GM18498 (cell line): ENCODE data around the gene SLC6A7.

Experiments used
- ATAC-seq: cut with Tn5 transposase; IDR thresholded peaks from one replicate; pipeline ENCODE4 v1.9.1; 2021; ENCODE audit warnings: mild to moderate bottlenecking, moderate library complexity; ENCODE audit not compliant: unreplicated experiment

The SLC6A7 gene

DNA sequence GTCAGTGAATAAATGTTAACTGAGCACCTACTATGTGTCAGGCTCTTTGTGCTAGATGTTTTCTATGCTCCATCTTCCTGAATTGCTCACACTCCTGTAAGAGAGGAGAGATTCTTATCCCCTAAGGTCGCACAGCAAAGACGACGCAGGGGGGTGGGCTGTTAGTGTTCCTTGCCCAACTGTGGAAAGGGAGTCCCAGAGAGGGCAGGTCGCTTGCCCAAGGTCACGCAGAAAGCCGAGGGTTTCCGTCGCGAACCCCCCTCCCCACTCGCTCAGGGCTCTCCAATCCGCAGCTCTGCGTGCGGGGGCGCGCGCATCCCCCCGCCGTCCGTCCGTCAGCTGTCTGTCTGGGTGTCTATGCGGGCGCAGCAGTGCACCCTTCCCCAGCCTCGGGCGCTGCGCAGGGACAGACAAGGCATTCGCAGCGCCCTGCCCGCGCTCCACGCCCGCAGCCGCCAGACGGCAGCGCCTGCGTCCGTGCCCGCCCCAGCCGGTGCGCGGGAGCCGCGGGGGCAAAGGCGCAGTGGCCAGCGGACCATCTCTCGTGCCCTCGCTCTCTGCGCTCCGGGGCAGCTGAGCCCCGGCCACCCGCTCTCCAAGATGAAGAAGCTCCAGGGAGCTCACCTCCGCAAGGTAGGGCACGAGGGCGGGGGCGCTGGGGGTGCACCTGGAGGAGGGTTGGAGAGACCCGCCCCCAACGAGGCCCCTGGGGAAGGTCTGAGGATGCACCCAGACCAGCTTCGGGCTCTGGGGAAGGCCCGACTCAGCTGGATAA lies at the start of gene SLC6A7:
SLC6A7 (plus strand) TSS at position 335 of the 775 bp plus-strand sequence; CDS start at position 601, 266 bp downstream.
- no peak for ATAC-seq

DNA sequence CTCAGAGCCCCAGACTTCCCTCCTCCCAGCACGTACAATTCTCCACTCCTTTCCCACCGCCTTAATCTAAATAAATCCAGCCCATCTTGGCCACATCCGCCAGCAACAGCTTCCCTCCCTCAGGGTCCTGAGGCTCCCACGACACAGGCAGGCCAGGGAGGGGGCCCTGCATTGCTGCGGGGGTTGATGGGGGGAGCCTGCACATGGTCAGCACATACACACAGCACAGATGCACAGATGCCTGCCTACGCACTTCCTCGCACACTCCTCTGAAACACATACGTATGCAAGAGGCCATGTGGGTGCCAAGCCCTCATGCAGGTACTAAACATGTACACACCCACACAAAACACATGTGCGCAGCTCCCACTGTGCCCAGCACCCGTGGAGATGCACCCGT lies 49.0 kb upstream of the SLC6A7 start:
- no peak for ATAC-seq

DNA sequence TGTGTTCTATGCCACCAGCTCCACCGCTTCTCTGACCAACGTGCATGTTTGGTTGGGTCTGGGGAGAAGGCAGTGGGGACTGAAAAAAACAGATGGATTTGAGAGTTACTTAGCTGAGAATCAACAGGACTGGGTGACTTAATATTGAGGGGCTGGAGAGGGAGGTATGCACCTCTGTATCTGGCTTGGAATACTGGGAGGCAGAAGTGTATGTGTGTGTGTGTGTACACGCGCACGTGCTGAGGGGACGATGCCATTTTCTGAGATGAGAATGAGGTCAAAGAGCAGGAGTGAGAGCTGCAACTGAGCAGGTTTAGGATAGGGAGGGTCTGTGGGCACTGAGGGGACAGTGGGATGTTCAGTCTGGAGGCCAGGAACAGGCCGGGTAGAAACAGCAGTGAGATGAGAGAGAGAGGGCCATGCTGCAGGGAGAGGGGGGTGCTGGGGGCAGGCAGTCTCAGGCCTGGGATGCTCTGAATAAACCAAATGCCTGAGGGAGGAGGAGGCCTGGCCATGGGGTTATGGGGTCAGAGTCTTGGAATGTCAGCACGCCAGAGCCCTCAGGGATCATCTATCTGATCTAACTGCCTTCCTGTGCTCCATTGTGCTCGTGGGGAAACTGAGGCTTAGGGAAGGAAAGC lies 48.2 kb upstream of the SLC6A7 start:
- ATAC-seq: no peak

DNA sequence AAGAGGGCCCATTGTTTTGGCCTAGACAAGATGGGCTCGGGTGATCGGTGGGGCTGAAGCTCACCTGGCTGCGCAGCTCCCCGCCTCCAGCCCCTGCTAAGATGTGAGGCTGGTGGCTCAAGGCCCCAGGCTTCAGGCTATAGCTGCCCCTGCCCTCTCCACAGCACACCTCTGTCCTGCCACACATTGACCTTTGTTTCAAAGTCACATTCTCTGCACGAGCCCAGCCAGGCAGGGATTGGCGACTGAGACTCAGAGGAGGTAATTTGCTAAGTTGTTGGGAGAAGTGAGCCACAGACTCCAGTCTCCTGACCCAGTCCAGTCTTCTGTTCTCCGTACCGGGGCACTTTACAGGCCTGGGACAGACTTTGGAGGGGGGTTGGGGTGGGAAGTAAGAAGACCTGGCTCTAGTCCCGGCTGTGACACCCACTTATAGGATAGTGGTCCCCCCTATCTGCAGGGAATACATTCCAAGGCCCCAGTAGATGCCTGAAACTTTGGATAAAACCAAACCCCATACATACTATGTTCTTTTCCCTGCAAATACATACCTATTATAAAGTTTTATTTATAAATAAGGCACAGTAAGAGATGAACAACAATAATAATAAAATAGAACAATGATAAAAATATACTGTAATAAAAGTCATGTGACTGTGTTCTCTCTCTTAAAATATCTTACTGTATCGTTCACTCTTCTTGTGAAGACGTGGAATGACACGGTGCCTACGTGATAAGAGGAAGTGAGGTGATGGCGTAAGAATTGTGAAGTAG lies 47.5 kb upstream of the SLC6A7 start:
- no peak for ATAC-seq

DNA sequence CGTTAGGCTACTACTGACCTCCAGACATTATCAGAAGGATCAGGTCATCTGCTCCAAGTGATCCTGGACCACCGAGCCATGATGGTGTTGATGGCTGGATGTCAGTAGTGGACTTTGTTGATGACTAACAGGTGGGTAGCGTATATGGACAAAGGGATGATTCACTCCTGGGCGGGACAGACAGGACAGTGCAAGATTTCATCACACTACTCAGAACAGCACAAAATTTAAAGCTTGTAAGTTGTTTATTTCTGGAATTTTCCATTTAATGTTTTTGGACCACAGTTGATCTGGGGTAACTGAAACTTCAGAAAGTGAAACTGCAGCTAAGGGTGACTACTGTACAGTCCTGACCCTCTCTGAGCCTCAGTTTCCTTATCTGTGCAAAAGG lies 46.9 kb upstream of the SLC6A7 start:
- no peak for ATAC-seq

DNA sequence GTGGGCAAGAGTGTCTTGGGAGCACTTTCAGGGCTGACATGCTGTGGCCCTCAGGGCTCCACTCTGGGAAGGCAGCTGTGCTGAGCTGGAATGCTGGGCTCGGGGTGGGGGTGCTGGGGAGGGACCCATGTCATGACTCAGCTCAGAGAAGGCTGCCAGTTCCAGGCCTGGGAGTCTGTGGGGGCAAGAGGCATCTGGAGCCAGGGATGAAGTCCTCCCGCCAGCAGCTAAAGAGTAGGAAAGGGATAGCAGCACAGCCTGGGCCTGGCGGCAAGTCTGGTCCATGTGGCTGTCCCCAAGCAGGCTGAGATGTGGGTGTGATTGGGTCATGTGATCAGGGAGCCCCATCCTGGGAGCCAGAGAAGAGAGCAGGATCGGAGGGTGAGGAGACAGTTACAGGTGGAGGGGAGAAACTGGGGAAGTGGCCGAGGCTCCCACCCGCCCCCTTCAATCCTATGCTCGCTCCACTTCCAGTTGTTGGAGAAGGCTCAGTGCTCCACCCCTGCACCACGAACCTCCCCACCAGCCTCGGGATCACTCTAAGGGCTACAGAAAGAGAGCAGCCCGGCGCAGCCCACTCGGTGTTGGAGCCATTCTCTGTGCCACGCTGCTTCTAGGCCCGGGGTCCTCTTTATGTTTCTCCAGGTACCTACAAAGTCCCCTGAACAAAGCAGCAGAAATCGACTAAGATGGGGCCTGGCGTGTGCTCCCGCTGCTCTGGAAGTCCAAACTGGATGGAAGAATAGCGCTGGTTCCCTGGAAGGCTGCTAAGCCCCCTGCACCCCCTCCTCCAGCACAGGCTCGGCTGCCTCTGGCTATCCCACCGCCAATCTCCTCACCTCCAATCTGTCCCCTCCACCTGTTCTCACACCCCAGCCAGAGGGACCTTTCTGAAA lies 46.3 kb upstream of the SLC6A7 start:
- ATAC-seq: no peak

DNA sequence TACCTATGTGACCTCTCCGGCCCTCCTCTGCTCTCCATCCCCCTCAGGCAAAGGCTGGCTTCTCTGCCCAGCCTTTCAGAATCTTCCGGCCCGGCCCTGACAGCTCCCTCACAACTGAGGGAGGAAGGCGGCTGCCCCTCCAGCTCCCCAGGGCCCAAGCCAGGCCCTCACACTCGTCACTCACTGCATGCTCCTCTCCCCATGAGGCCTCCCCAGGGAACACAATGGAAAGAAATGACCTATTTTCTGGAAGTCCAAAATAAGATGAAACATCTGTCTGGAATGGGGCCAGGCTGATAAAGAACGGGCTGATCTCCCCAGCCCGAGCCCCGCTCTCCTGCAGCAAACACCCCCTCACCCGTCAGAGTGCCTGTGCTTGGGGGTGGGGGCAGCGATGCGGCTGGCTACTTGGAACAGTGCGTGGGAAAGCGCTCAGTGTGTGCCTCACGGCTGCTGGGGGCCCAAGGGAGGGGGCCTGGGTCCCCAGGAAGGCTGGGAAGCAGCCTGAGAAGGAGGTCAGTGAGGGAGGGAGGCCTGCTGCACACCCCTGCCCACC lies 45.5 kb upstream of the SLC6A7 start:
- ATAC-seq: no peak

DNA sequence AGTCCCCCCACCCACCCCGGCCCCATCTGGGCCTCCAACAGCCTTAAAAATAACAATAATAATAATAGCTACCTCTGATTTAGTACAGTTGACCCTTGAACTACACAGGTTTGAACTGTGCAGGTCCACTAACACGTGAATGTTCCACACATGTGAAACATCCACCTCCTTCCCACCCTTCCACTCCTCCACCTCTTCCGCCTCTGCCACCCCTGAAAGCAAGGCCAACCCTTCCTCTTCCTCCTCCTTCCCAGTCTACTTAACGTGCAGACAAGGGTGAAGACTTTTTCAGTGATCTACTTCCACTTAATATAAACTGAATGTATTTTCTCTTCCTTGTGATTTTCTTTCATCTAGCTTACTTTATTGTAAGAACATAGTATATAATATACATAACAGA lies 45.0 kb upstream of the SLC6A7 start:
- no peak for ATAC-seq

DNA sequence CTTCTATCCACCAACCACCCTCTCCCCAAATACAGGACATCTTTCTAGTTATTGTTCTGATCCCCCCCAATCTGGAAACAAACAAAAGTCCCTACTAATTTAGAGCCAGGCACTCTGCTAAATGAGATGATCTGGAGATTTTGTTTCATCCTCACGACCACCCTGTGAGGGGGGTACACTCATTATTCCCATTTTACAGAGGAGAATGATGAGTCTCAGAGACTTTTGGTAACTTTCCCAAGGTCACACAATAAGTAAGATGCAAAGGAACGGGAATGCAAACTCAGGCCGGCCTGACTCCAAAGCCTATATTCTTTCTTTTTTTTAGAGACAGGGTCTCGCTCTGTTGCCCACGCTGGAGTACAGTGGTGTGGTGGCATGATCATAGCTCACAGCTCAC lies 43.6 kb upstream of the SLC6A7 start:
- ATAC-seq: no peak

DNA sequence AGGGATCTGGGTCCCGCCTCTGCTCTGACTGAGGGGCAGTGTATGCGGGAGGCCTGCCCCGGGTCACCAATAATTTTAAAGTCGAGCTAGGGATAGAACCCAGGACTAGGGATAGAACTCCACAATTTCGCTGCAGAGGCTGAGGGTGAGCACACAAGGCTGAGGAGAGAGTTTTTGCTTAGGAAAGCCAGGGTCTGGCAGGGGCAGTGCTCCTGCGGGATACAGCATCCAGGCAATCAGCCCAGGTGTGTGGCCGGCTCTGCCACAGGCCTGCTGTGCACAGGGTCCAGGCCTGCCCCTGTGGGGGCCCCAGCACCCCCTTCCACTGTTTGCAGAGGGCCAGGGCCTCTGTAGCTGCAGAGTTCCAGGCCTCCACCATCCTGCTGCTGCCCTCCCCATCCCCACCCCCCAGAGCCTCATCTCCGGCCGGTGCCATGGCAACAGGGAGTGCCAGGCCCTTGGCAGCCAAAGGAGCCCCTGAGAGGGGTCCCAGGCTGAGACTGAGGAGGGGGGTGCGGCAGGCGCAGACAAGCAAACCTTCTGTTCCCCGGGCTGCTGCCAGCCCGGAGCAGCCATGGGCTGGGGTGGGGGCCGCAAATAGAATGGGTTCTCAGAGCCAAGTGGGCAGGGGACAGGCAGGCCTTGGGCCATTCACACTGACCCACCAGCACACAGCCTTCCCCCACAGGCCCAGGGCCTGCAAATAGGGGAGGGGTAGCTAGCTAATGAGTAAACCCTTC lies 42.8 kb upstream of the SLC6A7 start:
- ATAC-seq: no peak

DNA sequence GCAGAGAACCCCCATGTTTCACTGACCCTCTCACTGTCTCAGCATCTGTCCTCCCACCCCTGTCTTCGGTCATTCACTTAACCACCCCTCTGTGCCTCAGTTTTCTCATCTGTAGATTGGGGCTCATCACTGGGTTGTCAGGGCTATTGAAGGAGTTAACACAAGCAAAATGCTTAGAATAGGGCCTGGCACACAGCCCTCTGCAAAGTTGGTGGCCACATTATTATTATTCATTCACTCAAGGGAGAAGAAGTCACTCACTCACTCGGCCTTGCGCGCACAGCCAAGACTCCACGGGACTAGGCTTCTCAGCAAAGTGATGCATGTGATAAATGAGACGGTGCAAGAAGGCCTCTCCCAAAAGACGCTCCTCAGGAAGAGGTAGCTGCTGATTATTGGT lies 42.2 kb upstream of the SLC6A7 start:
- no peak for ATAC-seq

DNA sequence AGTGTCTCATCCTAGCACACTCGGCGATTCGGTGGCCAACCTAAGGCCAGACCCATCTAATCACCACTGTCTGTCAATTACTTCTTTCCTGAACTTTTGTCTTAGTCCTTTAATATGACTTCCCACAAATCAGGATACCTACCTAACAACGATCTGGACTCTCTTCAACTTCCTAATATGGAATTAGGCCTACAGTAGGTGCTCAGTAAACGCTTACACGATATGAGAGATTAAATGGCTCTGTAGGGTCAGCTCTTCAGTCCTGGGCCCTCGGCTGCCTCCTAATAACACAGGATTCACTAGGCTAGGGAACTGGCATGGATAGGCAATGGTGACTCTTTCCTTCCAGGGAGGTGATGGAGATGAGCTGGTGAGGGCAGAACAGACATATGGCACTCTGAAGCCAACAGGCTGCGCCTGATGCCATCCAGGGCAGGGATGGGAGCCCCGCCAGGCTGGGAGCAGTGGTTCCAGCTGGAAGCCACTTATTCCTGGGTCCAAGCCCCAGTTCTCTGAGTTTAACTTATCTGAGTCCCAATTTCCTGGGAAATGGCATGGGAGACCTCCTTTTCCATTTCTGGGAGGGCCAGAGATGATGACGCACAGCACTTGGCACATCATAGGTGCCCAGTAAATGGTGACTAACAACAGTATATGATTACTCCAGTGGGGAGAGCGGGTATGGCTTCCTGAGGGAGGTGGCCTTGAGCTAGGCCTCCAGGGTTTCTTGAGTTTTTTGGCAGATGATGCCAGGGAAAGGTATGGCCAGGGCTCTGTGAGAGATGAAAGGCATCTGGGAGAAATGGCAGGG lies 41.5 kb upstream of the SLC6A7 start:
- ATAC-seq: no peak

DNA sequence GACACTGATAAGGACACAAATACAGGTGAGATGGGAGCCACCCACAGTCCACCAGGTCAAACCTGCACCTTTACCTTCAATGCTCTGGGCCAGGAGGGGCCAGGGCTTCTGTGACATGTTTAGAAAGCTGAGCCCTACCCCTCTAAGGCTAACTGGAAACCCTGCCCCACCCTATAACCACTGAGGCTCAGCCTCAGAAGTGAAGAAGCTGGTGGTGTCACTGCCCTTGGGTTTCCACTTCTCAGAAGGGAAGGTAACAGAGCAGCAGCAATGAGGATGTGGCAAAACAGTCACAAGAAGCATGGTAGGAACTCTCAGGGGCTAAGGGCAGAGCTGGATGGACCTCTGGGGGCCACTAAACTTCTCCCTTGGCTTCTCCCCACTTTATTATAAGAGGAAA lies 40.2 kb upstream of the SLC6A7 start:
- no peak for ATAC-seq

DNA sequence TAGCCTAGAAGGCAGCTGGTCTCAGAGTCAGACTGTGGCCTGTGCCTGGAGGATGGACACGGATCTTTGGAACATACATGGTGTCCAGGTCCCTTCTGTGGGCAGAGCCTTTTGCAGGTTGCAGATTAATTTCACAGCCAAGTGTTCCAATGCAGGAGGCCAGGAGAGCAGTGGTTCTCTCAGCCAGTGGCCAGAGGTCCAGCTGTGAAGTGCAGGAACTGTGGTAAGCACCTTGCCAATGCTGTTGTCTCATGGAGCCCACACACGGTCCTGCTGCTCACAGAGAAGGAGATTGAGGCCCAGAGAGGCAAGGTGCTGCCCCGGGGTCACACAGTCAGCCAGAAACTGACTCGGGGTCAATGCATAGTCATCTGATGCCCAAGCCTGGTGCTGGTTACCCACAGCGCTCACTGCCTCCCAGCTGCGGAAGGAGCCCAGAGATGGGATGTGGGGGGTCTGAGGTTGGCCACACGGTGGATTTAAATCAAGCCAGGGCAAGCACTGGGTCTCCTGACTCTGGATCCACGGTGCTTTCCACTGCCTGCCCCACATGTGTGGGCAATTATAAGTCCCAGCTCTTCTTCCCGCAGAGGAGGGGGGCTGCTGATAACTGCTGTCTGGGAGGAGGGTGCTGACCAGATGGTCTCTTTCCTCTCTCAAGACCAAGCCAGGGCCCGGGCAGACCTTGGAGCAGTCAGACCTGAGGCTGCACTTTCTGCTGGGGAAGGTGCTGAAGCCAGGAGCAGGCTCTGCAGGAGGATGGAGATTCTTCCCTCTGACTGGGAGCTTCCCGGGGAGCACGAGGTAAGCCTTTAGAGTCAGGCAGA lies 37.0 kb upstream of the SLC6A7 start:
- no peak for ATAC-seq

DNA sequence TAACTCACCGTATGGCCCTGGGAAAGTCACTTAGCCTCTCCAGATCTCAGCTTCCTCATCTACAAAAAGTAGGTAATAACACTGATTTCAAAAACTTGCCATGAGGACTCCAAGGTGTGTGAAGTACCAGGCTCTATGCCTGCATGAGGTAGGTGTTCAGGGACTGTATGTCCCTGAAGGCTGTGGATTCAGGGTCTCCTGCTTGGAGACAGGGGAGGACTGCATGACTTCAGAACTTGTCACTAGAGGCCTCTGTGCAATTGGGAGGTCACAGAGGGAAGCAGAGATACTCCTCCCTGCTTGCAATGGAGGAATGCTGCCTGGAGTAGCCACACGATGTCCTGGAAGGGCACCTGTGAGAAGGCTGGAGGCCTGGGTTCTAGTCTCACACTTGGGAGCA lies 36.4 kb upstream of the SLC6A7 start:
- ATAC-seq: no peak

DNA sequence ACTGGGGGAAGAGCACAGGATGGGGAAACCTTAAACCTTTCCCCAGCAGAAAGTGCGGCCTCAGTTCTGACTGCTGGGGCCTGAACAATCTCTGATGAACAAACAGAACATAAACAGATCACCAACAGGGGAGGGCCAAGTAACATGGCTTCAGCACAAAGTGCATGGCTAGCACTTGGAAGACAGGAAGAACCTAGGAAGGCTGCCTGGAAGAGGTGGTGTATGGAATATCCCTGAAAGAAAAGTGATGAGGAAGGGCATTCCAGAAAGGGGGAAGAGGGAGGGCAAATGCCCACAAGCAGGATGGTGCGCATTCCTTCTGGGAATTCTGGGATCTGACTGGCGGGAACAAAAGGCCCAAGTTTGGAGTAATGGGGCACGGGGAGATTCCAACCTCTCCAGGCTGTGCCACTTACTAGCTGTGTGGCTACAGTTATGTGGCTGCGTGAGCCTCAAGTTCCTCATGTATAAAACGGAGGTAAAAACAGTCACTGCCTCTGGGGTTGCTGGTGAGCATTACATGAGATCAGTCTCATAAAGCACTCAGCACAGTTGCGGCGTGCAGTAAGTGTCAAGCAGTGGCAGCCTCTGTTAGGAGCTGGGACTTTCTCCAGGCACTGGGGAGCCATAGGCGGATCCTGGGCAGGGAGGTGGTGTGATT lies 35.8 kb upstream of the SLC6A7 start:
- no peak for ATAC-seq

DNA sequence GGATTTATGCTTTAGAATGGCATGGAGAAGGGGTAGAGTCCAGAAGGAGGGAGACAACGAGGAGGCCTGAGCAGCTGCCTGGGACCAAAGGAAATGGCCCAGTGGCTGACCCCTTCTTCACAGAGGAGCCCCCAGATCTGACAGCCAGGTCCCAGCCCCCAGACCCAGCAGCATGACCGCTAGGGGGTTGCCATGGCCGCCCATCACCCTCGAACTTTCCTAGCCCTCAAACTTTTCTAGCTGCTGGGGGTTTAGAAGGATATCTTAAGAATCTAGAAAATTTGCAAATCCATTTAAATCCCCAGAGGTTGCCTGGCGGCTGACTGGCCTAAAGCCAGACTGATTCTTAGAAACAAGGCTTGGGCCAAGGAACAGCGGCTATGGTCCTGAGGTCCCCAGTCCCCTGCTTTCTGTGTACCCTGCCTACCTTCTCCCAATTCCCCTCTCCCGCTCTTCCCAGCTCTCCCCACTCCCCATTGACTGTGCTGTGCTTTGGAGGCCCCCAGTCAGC lies 35.2 kb upstream of the SLC6A7 start:
- no peak for ATAC-seq
